WERI-Rb-1 (cell line): ENCODE results near the gene C1orf116.

Source experiments
- DNase-seq: peaks from one replicate; pipeline ENCODE4 v3.0.0-alpha.2; 2020
- H3K27ac ChIP-seq: fragments of 250-450 bp; sonication (Bioruptor Pico); 2 replicates; pipeline ENCODE4 v1.5.1; 2020; ENCODE audit warnings: mild to moderate bottlenecking, moderate library complexity
- H3K27me3 ChIP-seq: fragments of 250-450 bp; sonication (Bioruptor Pico); 2 replicates; pipeline ENCODE4 v1.5.1; 2021; ENCODE audit warnings: mild to moderate bottlenecking, low read depth, moderate library complexity; ENCODE audit not compliant: insufficient read depth, severe bottlenecking
- H3K36me3 ChIP-seq: fragments of 250-450 bp; sonication (Bioruptor Pico); 2 replicates; pipeline ENCODE4 v1.5.1; 2020; ENCODE audit warnings: mild to moderate bottlenecking, moderate library complexity
- H3K4me3 ChIP-seq: 2 replicates; pipeline ENCODE4 v1.5.1; 2011; ENCODE audit warnings: low read depth, mild to moderate bottlenecking, control low read depth, low read length
- H3K9me3 ChIP-seq: fragments of 250-450 bp; sonication (Bioruptor Pico); 2 replicates; pipeline ENCODE4 v1.5.1; 2021; ENCODE audit warnings: mild to moderate bottlenecking, moderate library complexity; ENCODE audit not compliant: severe bottlenecking
- CTCF ChIP-seq: IDR thresholded peaks from 2 replicates; pipeline ENCODE4 v1.5.1; 2011; ENCODE audit warnings: low read depth, mild to moderate bottlenecking, control low read depth, inconsistent platforms, low read length

C1orf116 gene

GRCh38 chr1:207052911-207053769, 20.6 kb upstream of the C1orf116 start, which contains the start of gene PFKFB2:
PFKFB2 (plus strand) TSS chr1:207053275; CDS start chr1:207054718, 1,443 bp downstream.
- no peak for TF ChIP-seq CTCF
- peaks cover 88% of the 10 kb centered on the region for H3K27me3 ChIP-seq
- peaks cover 11% of the 10 kb centered on the region for H3K36me3 ChIP-seq
- H3K27ac ChIP-seq, result no peak within 1 kb of the TSS
- H3K4me3 ChIP-seq, result peak within 1 kb of the TSS; percentile 46
- peak; percentile 99 for DNase-seq
- H3K9me3 ChIP-seq, result peaks cover 35% of the 10 kb centered on the region

GRCh38 chr1:207051191-207051943, 18.8 kb upstream of the C1orf116 start, which contains the start of gene YOD1:
YOD1 (minus strand) TSS chr1:207051208; CDS start chr1:207051030, 178 bp downstream.
- peaks cover 35% of the 10 kb centered on the region for H3K9me3 ChIP-seq
- peaks cover 73% of the 10 kb centered on the region for H3K27me3 ChIP-seq
- H3K36me3 ChIP-seq, result peaks cover 12% of the 10 kb centered on the region
- H3K4me3 ChIP-seq, result peak within 1 kb of the TSS; percentile 72
- no peak for DNase-seq
- no peak for TF ChIP-seq CTCF
- H3K27ac ChIP-seq, result peak within 1 kb of the TSS; percentile 17; the same call in 1 of the 2 replicates

GRCh38 chr1:207050480-207051190, 18.1 kb upstream of the C1orf116 start:
- peak; percentile 96 for DNase-seq
- Histone ChIP-seq H3K4me3 (peak overlapping the region; percentile 72), H3K36me3 (peaks cover 12% of the 10 kb centered on the region), H3K27me3 (peaks cover 66% of the 10 kb centered on the region), H3K9me3 (peaks cover 35% of the 10 kb centered on the region), H3K27ac (peak overlapping the region; percentile 17; the same call in 1 of the 2 replicates)
- TF ChIP-seq CTCF, result 0 out of 2 replicates have a peak, but pooled peaks have one; percentile 11

GRCh38 chr1:207049974-207050391, 17.4 kb upstream of the C1orf116 start:
- Histone ChIP-seq H3K4me3 (peak overlapping the region; percentile 72), H3K9me3 (peaks cover 35% of the 10 kb centered on the region), H3K27me3 (peaks cover 60% of the 10 kb centered on the region), H3K27ac (no peak overlapping the region), H3K36me3 (peaks cover 12% of the 10 kb centered on the region)
- TF ChIP-seq CTCF, result peak; percentile 74
- DNase-seq, result peak; percentile 67

- no peak for TF ChIP-seq CTCF
Observed at GRCh38 chr1:207049514-207049913, 17.0 kb upstream of the C1orf116 start.

More at GRCh38 chr1:207049514-207049913, 17.0 kb upstream of the C1orf116 start:
- DNase-seq, result no peak
- Histone ChIP-seq H3K4me3 (no peak overlapping the region; the same call in 1 of the 2 replicates), H3K27me3 (peaks cover 55% of the 10 kb centered on the region), H3K27ac (no peak overlapping the region), H3K9me3 (peaks cover 35% of the 10 kb centered on the region), H3K36me3 (peaks cover 12% of the 10 kb centered on the region)
